CD4-positive, CD25-positive, alpha-beta regulatory T cell (primary cell): ENCODE data around the gene CNOT6. TPM values are rescaled to one million over a fixed set of nuclear protein-coding genes. Genes with fewer than 3 reads are reported as not detected.
A peak's percentile ranks its signal among the peaks of the same experiment; 100 is the strongest.

Experiments used
- ATAC-seq, 2 donors: fragments of 150-1000 bp; cut with Tn5 transposase; one replicate each; pipeline ENCODE4 v1.10.0; 2021; ENCODE audit warnings: low read depth in 2 of 2, moderate number of reproducible peaks in 2 of 2, moderate library complexity in 1 of 2
- DNase-seq, 3 donors: peaks; one replicate each; pipeline versions ENCODE4 v3.0.0 to v3.0.0-alpha.2; 2012 to 2022; ENCODE audit warnings: mixed read lengths in 1 of 3
- H3K27ac ChIP-seq: one replicate; pipeline ENCODE4 v1.7.0; 2013; ENCODE audit warnings: mild to moderate bottlenecking, low read length; ENCODE audit not compliant: insufficient read depth, poor library complexity, severe bottlenecking
- H3K27me3 ChIP-seq: one replicate; pipeline ENCODE4 v1.7.0; 2013; ENCODE audit warnings: low read length; ENCODE audit not compliant: control insufficient read depth, insufficient read depth
- H3K36me3 ChIP-seq: one replicate; pipeline ENCODE4 v1.7.0; 2013; ENCODE audit warnings: mild to moderate bottlenecking, low read length, moderate library complexity; ENCODE audit not compliant: control insufficient read depth, insufficient read depth
- H3K4me1 ChIP-seq: 2 replicates; pipeline ENCODE4 v1.7.0; 2013; ENCODE audit warnings: mild to moderate bottlenecking, low read length; ENCODE audit not compliant: insufficient read depth, control insufficient read depth, poor library complexity, severe bottlenecking
- H3K4me3 ChIP-seq: one replicate; pipeline ENCODE4 v1.7.0; 2013; ENCODE audit warnings: low read depth, mild to moderate bottlenecking, low read length, moderate library complexity
- H3K9me3 ChIP-seq, 2 experiments: 1 replicate in 1 of 2; 2 replicates in 1 of 2; pipeline ENCODE4 v1.7.0; 2013; ENCODE audit warnings: low read length in 2 of 2, mild to moderate bottlenecking in 1 of 2, moderate library complexity in 1 of 2; ENCODE audit not compliant: control insufficient read depth in 2 of 2
- H3K27ac Mint-ChIP-seq, 3 donors: one replicate each; pipeline ENCODE4 v1.8.0; 2020 to 2022; ENCODE audit warnings: mild to moderate bottlenecking in 3 of 3, mixed read lengths in 3 of 3, moderate library complexity in 2 of 3
- H3K27me3 Mint-ChIP-seq: one replicate; pipeline ENCODE4 v1.8.0; 2022; ENCODE audit warnings: mild to moderate bottlenecking, mixed read lengths
- H3K36me3 Mint-ChIP-seq: one replicate; pipeline ENCODE4 v1.8.0; 2020; ENCODE audit warnings: mixed read lengths
- H3K4me1 Mint-ChIP-seq, 4 donors: one replicate each; pipeline ENCODE4 v1.8.0; 2020 to 2022; ENCODE audit warnings: mixed read lengths in 4 of 4, mild to moderate bottlenecking in 1 of 4
- H3K4me3 Mint-ChIP-seq, 4 donors: one replicate each; pipeline ENCODE4 v1.8.0; 2020 to 2022; ENCODE audit warnings: mild to moderate bottlenecking in 4 of 4, mixed read lengths in 4 of 4, moderate library complexity in 3 of 4
- H3K9me3 Mint-ChIP-seq, 7 donors: one replicate each; pipeline ENCODE4 v1.8.0; 2020 to 2022; ENCODE audit warnings: mixed read lengths in 7 of 7, mild to moderate bottlenecking in 3 of 7, moderate library complexity in 2 of 7
- polyA plus RNA-seq, 4 donors: library from polyadenylated mRNA; unstranded; fragments of 300-500 nt; fragmentation: Illumina TruSeq; gene quantifications; one replicate each; pipeline ENCODE4 v1.2.3, GENCODE V29; 2021
- total RNA-seq: library from RNA; stranded (reverse); gene quantifications from one replicate; pipeline ENCODE4 v1.2.3, GENCODE V29; 2022

The CNOT6 gene
- total and polyA plus RNA-seq, 5 donors from 2014 or later, result 7.6 to 22.8 (median 9.0) TPM

DNA sequence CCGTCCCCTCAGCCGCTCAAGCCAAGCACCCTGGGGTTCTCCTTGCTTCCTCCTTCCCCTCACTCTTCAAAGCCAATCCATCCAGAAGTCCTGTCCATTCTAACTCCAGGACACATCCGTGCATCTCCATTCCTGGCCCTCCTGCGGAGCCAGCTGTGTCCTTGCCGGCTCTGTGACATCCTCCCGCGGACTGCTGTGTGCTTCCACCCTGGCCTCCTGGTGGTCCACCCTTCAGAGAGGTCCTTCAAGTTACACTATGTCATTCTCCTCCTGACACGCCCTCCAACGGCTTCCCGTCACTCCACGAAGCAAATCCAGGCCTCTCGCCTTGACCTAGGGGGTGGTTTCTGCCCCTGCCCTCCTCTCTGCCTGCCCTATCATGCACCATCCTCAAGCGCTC is 110.1 kb downstream of the CNOT6 start:
- Histone ChIP-seq H3K4me1 (no peaks in the 10 kb centered on the region), H3K27me3 (no peaks in the 10 kb centered on the region), H3K36me3 (no peaks in the 10 kb centered on the region), H3K4me3 (no peak overlapping the region), H3K27ac (no peak overlapping the region), H3K9me3 (no peaks in the 10 kb centered on the region)
- Mint-ChIP-seq H3K36me3 (no peaks in the 10 kb centered on the region), H3K27ac (no peak overlapping the region), H3K27me3 (no peaks in the 10 kb centered on the region), H3K9me3 (no peaks in the 10 kb centered on the region), H3K4me1 (peaks cover 0 to 10% (median 1%) of the 10 kb centered on the region in 4 donors), H3K4me3 (no peak overlapping the region)
- no peak for ATAC-seq
- DNase-seq, result no peak

DNA sequence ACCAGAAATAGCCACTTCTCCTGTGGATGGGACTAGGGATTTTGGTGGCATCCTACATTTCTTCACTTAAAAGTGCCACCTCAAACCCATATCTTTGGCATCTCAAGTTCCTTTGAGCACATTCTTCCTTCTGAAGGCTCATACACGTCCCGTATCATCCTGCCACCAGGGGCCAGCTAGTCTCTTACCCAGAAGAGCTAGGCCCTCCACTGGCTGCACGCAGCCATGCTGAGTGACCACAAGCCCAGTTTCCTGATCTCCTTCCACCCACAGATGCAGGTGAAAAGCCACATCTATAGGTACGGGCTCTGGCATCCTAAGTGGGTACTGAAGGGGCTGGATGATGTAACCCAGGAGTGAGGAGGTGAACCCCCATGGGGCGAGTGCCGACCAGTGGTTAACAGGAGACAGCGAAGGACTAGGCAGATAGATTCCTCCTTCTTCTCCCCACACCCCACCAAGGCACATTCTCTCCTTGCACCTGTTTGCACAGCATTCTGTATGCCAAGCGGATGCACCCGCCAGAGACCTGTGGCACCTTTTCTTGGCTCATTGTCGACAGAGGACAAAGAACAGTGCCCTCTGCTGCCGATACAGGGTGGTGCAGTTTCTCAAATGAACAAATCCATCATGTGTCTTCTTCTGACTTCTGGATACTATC is 111.5 kb downstream of the CNOT6 start:
- H3K4me3 ChIP-seq, result no peak overlapping the region
- no peak overlapping the region for H3K27ac Mint-ChIP-seq
- DNase-seq (peak; percentile 19 to 86 (median 43)), ATAC-seq (peak; percentile 51 to 66)
- no peak overlapping the region for H3K27ac ChIP-seq
- no peaks in the 10 kb centered on the region for H3K4me1 ChIP-seq
- no peaks in the 10 kb centered on the region for H3K27me3 ChIP-seq
- H3K4me1 Mint-ChIP-seq, result peaks cover 0 to 10% (median 1%) of the 10 kb centered on the region in 4 donors
- no peaks in the 10 kb centered on the region for H3K36me3 ChIP-seq
- no peaks in the 10 kb centered on the region for H3K27me3 Mint-ChIP-seq
- H3K9me3 ChIP-seq, result no peaks in the 10 kb centered on the region
- H3K36me3 Mint-ChIP-seq, result no peaks in the 10 kb centered on the region
- no peaks in the 10 kb centered on the region for H3K9me3 Mint-ChIP-seq
- no peak overlapping the region for H3K4me3 Mint-ChIP-seq

DNA sequence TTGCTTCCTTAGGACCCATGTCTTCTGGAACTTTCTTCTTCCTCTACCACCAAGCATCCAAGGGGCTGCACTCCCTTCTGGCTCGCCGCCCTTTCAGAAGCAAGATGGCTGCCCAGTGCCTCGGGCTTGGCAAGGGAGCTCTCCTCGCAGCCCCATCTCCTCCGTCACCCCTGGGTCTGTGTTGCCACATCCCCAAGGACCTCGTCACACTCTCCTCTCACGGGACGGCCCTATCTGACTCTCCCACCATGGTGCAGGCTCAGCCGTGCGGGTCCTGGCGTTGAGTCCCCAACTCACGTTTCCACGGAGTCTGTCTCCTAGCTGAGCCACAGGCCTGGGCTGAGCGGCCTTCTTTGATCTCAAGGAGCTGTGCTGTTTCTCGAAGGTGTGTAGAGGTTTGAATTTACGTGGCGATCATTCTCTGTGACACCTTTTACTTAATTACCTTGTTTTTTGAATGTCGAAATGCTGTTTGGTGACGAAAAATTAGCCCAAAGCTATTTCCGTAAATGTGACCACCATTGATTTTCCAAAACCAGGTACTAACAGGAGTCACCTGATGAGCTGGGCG is 112.1 kb downstream of the CNOT6 start:
- H3K27me3 ChIP-seq, result no peaks in the 10 kb centered on the region
- H3K9me3 Mint-ChIP-seq, result no peaks in the 10 kb centered on the region
- H3K9me3 ChIP-seq, result no peaks in the 10 kb centered on the region
- no peak overlapping the region for H3K27ac ChIP-seq
- H3K4me3 ChIP-seq, result no peak overlapping the region
- H3K4me3 Mint-ChIP-seq, result no peak overlapping the region
- ATAC-seq (no peak), DNase-seq (no peak)
- no peak overlapping the region for H3K27ac Mint-ChIP-seq
- no peaks in the 10 kb centered on the region for H3K27me3 Mint-ChIP-seq
- no peaks in the 10 kb centered on the region for H3K4me1 ChIP-seq
- H3K4me1 Mint-ChIP-seq, result peaks cover 0 to 10% (median 1%) of the 10 kb centered on the region in 4 donors
- no peaks in the 10 kb centered on the region for H3K36me3 ChIP-seq
- no peaks in the 10 kb centered on the region for H3K36me3 Mint-ChIP-seq

DNA sequence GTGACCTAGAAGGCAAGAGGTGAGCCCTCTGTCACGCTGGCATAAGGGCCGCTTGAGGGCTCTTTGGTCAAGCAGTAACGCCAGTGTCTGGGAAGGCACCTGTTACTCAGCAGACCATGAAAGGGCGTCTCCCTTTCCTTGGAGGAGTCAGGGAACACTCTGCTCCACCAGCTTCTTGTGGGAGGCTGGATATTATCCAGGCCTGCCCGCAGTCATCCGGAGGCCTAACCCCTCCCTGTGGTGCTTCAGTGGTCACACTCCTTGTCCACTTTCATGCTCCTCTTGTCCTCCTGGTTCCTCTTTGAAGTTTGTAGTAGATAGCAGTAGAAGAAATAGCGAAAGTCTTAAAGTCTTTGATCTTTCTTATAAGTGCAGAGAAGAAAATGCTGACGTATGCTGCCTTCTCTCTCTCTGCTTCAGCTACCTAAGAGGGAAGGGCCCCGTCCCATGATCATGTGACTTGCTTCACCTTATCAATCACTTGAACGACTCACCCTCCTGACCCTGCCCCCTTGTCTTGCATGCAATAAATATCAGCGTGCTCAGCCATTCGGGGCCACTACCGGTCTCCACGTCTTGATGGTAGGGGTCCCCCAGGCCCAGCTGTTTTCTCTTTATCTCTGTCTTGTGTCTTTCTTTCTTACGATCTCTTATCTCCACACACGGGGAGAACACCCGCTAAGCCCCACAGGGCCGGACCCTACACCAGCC is 113.8 kb downstream of the CNOT6 start:
- H3K9me3 ChIP-seq, result no peaks in the 10 kb centered on the region
- DNase-seq (peak in 1 of 3 donors; percentile 85), ATAC-seq (no peak)
- no peaks in the 10 kb centered on the region for H3K9me3 Mint-ChIP-seq
- no peak overlapping the region for H3K4me3 Mint-ChIP-seq
- H3K27me3 ChIP-seq, result no peaks in the 10 kb centered on the region
- no peaks in the 10 kb centered on the region for H3K36me3 Mint-ChIP-seq
- H3K36me3 ChIP-seq, result no peaks in the 10 kb centered on the region
- H3K27ac Mint-ChIP-seq, result no peak overlapping the region
- no peaks in the 10 kb centered on the region for H3K4me1 ChIP-seq
- no peaks in the 10 kb centered on the region for H3K27me3 Mint-ChIP-seq
- H3K4me3 ChIP-seq, result no peak overlapping the region
- H3K4me1 Mint-ChIP-seq, result peaks cover 0 to 10% (median 1%) of the 10 kb centered on the region in 4 donors
- no peak overlapping the region for H3K27ac ChIP-seq

DNA sequence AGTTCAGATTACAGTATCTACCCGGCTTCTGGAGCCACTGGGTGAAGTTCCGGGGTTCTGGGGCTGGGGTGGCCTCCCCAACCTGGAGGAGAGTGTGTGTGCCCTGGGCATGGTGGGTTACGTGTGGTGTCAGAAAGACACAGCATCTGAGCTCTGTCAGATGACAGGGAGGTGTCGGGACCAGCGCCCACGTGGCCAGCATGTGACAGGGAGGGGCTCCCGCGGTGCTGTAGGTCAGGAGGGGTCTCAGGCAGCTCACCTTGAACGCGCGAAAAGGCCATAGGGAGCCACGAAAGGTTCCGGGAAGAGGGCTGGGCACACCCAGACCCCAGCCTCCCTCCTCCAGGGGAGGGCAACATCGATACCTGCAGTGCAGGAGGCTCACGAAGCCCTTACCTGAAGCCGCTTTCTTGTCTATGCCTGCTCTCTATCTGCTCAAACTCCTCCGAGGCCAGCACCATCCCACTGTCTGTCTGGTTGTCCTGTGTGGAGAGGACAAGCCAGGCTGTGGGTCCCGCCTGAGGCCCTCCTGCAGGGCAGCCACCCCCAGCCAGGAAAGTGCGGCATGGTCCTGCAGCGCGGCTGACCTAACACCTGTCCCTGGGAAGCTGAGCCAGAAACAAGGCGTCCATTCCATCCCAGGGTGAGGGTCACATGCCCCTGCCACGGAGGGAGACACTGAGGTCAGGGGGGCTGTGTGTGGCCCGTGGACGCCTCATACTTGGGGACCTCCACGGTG is 114.6 kb downstream of the CNOT6 start:
- Mint-ChIP-seq H3K27ac (peak overlapping the region in 1 of 3 donors; percentile 69), H3K4me3 (no peak overlapping the region), H3K27me3 (no peaks in the 10 kb centered on the region), H3K4me1 (peaks cover 0 to 10% (median 1%) of the 10 kb centered on the region in 4 donors), H3K9me3 (no peaks in the 10 kb centered on the region), H3K36me3 (no peaks in the 10 kb centered on the region)
- DNase-seq, result no peak
- Histone ChIP-seq H3K9me3 (no peaks in the 10 kb centered on the region), H3K4me1 (no peaks in the 10 kb centered on the region), H3K4me3 (no peak overlapping the region), H3K36me3 (no peaks in the 10 kb centered on the region), H3K27me3 (no peaks in the 10 kb centered on the region), H3K27ac (no peak overlapping the region)
- no peak for ATAC-seq

DNA sequence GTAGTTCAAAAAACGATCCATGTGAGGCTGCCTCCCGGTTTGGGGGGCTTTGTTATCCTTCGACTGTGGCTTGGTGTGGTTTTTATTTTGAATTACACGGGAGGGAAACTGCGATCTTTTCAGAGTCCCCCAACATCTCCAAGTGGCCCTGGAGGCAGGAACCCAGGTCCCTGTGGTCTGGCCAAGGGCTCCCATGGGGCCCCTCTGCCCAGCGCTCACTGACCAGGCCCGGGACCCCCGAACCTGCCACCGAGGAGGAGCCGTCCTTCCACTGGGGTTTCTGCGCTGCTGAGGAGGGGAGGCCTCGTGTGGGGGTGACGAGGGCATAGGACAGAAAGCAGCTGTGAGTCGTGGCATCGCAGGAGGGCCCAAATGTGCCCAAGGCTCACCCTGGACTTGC is 115.2 kb downstream of the CNOT6 start:
- no peaks in the 10 kb centered on the region for H3K4me1 ChIP-seq
- no peaks in the 10 kb centered on the region for H3K36me3 Mint-ChIP-seq
- H3K27ac ChIP-seq, result no peak overlapping the region
- no peaks in the 10 kb centered on the region for H3K9me3 ChIP-seq
- no peak overlapping the region for H3K4me3 Mint-ChIP-seq
- no peak for ATAC-seq
- peaks cover 0 to 10% (median 1%) of the 10 kb centered on the region in 4 donors for H3K4me1 Mint-ChIP-seq
- H3K4me3 ChIP-seq, result no peak overlapping the region
- no peaks in the 10 kb centered on the region for H3K36me3 ChIP-seq
- H3K27ac Mint-ChIP-seq, result no peak overlapping the region
- H3K27me3 ChIP-seq, result no peaks in the 10 kb centered on the region
- H3K9me3 Mint-ChIP-seq, result no peaks in the 10 kb centered on the region
- H3K27me3 Mint-ChIP-seq, result no peaks in the 10 kb centered on the region
- no peak for DNase-seq

DNA sequence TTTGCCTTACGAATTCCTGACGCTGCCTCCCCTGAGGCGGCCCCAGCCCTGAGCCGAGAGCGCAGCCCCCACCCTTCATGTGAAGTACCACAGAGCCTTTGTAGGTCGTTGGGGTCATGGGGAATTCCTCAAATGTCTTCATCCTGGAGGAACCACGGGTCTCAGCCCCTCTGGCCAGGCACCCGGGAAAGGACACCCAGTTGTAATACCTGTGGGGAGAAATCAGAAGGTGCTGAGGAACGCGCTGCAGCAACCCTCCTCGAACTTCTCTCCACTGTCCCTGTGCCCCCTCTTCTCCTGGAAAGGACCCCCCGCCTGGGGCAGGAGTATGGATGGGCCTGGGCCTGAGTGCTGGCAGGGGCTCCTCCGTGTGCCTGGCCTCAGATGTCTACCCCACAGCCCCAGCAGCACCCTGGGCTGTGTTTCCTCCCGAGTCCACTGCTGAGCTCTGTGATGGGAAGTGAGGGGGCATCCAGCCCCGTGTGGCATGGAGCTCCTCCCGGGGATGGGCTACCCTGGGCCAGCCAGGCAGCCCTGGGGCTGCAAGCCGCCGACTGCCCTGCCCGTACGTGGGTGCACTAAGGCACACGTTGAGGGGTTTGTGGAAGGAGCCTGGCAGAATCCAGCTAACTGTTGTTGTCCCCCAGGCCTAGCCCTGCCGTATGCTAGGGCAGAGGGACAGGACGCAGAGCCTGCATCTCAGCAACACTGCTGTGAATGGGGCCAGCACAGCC is 115.8 kb downstream of the CNOT6 start:
- no peak for DNase-seq
- Mint-ChIP-seq H3K27me3 (no peaks in the 10 kb centered on the region), H3K9me3 (no peaks in the 10 kb centered on the region), H3K4me1 (peaks cover 0 to 10% (median 1%) of the 10 kb centered on the region in 4 donors), H3K4me3 (no peak overlapping the region), H3K36me3 (no peaks in the 10 kb centered on the region), H3K27ac (no peak overlapping the region)
- H3K27me3 ChIP-seq, result no peaks in the 10 kb centered on the region
- no peaks in the 10 kb centered on the region for H3K36me3 ChIP-seq
- no peak overlapping the region for H3K27ac ChIP-seq
- H3K4me1 ChIP-seq, result no peaks in the 10 kb centered on the region
- H3K4me3 ChIP-seq, result no peak overlapping the region
- no peaks in the 10 kb centered on the region for H3K9me3 ChIP-seq
- ATAC-seq, result no peak
